Lower leg skin (tissue), 3 donors: ENCODE data around the gene GRM8.

ENCODE experiments used
- POLR2A ChIP-seq, 2 donors: fragments of 450-650 bp; IDR thresholded peaks; one replicate each; pipeline ENCODE4 v1.6.1; 2016 to 2017; ENCODE audit warnings: antibody characterized with exemption in 2 of 2, mild to moderate bottlenecking in 1 of 2, moderate library complexity in 1 of 2
- TF ChIP-seq, protein P1 (sequence below), 3 donors: fragments of 450-650 bp; IDR thresholded peaks; one replicate each; pipeline ENCODE4 v1.5.1; 2016; ENCODE audit warnings: antibody characterized with exemption in 3 of 3, mild to moderate bottlenecking in 3 of 3, moderate library complexity in 2 of 3

DNA sequence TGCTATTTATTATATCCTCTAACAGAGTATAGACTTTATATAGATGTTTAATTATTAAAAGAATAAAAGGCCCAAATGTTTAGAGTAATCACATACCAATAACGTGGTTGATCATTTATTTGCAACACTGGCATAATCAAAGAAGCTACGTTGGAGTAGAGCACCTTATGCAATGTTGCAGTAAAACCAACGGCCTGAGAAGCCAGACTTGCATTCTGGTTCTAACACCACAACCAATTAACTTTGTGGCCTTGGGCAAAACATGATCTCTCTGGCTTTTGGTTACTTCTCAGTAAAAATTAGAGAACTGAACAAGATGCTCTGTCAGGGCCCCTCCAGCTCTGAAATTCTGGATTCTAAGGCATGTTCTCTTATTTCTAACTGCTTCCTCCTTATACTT lies 476.2 kb downstream of the GRM8 start:
- TF ChIP-seq, protein P1, sequence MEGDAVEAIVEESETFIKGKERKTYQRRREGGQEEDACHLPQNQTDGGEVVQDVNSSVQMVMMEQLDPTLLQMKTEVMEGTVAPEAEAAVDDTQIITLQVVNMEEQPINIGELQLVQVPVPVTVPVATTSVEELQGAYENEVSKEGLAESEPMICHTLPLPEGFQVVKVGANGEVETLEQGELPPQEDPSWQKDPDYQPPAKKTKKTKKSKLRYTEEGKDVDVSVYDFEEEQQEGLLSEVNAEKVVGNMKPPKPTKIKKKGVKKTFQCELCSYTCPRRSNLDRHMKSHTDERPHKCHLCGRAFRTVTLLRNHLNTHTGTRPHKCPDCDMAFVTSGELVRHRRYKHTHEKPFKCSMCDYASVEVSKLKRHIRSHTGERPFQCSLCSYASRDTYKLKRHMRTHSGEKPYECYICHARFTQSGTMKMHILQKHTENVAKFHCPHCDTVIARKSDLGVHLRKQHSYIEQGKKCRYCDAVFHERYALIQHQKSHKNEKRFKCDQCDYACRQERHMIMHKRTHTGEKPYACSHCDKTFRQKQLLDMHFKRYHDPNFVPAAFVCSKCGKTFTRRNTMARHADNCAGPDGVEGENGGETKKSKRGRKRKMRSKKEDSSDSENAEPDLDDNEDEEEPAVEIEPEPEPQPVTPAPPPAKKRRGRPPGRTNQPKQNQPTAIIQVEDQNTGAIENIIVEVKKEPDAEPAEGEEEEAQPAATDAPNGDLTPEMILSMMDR (IDR thresholded peaks at IDR 0.05) = no peak
- TF ChIP-seq POLR2A (IDR thresholded peaks at IDR 0.05) = no peak
